Ovary (tissue), 9 donors: ENCODE measurements around the gene HEXIM1. TPM values are rescaled to one million over a fixed set of nuclear protein-coding genes. Genes with fewer than 3 reads are reported as not detected.

Source experiments
- DNase-seq, 5 donors: peaks; one replicate each; pipeline ENCODE4 v3.0.0-alpha.2; 2019 to 2020
- H3K27ac ChIP-seq, 2 donors: fragments of 200-600 bp; one replicate each; pipeline versions ENCODE4 v1.5.1 to v1.8.0; 2019 to 2022
- H3K27me3 ChIP-seq: fragments of 200-600 bp; one replicate; pipeline ENCODE4 v1.8.0; 2022
- H3K36me3 ChIP-seq: fragments of 200-600 bp; sonication (generic); one replicate; pipeline ENCODE4 v1.5.1; 2019
- H3K4me1 ChIP-seq: one replicate; pipeline ENCODE4 v1.8.1; 2013; ENCODE audit warnings: mild to moderate bottlenecking, moderate library complexity; ENCODE audit not compliant: insufficient read depth
- H3K4me3 ChIP-seq: fragments of 200-600 bp; sonication (generic); one replicate; pipeline ENCODE4 v1.5.1; 2017
- H3K9me3 ChIP-seq, 2 donors: fragments of 200-600 bp in 1 of 2; sonication (generic) in 1 of 2; one replicate each; pipeline versions ENCODE4 v1.5.1 to v1.8.1; 2013 to 2019; ENCODE audit warnings: mild to moderate bottlenecking in 1 of 2, moderate library complexity in 1 of 2
- CTCF ChIP-seq, 3 donors: fragments of 450-650 bp in 2 of 3; fragments of 200-600 bp in 1 of 3; IDR thresholded peaks; one replicate each; pipeline versions ENCODE4 v1.5.1 to v1.8.0; 2016 to 2022; ENCODE audit warnings: antibody characterized with exemption in 3 of 3, mild to moderate bottlenecking in 1 of 3
- EP300 ChIP-seq: sonication (generic); formaldehyde crosslinking; IDR thresholded peaks from one replicate; pipeline ENCODE4 v1.6.1; 2017; ENCODE audit warnings: antibody characterized with exemption
- POLR2A ChIP-seq: fragments of 450-650 bp; IDR thresholded peaks from one replicate; pipeline ENCODE4 v1.6.1; 2017; ENCODE audit warnings: antibody characterized with exemption, mild to moderate bottlenecking, moderate library complexity
- WGBS, 3 donors: extraction: QIAGEN DNeasy Blood & Tissue Kit in 1 of 3; methylation state at CpG; one replicate each; pipeline versions ENCODE4 v1.1.5 to v1.1.7; 2013 to 2017; 5-methylcytosine and 5-hydroxymethylcytosine counted together
- intact Hi-C, 4 donors: fragments of 100-400 bp; cut with DNase I; formaldehyde crosslinking; loops; one replicate each; pipeline versions ENCODE4 v1.11.0 to v1.15.1; 2022 to 2023
- polyA plus RNA-seq, 2 donors: library from polyadenylated mRNA; stranded (reverse); fragments of 200-250 nt in 1 of 2; fragments of 350-450 nt in 1 of 2; fragmentation: Illumina TruSeq in 1 of 2; extraction: RNeasy Lipid Tissue Mini Kit (QIAGEN cat#74804) in 1 of 2; gene quantifications; one replicate each; pipeline ENCODE4 v1.2.3, GENCODE V29; 2013 to 2014
- total RNA-seq, 7 donors: library from RNA; depleted of rRNA in 2 of 7; stranded (reverse); fragments of >200 nt in 2 of 7; fragmentation: NEBNext Ultra II Directional in 3 of 7; extraction: Animal tissue kit (Norgen Biotek cat#: 25700) in 3 of 7; gene quantifications; one replicate each; pipeline versions ENCODE4 v1.1.0 to v1.2.4, GENCODE V29; 2016 to 2023
- donor health status: DM: no; HTN: no; CAD: no; lungs with moderate emphysema.
- donor health status: DM: no; HTN: no; CAD: no.
- donor health status: Bipolar disorder and iron deficiency.
- donor health status: DM: yes; HTN: yes; CAD: no.
- donor health status: DM: no; HTN: no; CAD: no.
- donor health status: DM: yes; HTN: yes; CAD: no.

Gene HEXIM1
- total and polyA plus RNA-seq, 9 donors: 14.4 to 37.8 (median 26.9) TPM

- no peaks in the 10 kb centered on the region for H3K9me3 ChIP-seq
- 36 to 53% (median 37%) methylated on average over 12 of the region's 12 CpGs for WGBS, 3 donors
- H3K4me1 ChIP-seq: peaks cover 10% of the 10 kb centered on the region
- no peak overlapping the region for H3K4me3 ChIP-seq
- DNase-seq: no peak
- H3K36me3 ChIP-seq: no peaks in the 10 kb centered on the region
- no peaks in the 10 kb centered on the region for H3K27me3 ChIP-seq
- intact Hi-C loops: no loop called here
- TF ChIP-seq POLR2A: no peak
- TF ChIP-seq CTCF (IDR thresholded peaks at IDR 0.05): no peak
- TF ChIP-seq EP300: no peak
- H3K27ac ChIP-seq: peak overlapping the region in 1 of 2 donors; percentile 21
These were observed 46.1 kb upstream of the HEXIM1 start for GRCh38 chr17:45101883-45102811.

DNA sequence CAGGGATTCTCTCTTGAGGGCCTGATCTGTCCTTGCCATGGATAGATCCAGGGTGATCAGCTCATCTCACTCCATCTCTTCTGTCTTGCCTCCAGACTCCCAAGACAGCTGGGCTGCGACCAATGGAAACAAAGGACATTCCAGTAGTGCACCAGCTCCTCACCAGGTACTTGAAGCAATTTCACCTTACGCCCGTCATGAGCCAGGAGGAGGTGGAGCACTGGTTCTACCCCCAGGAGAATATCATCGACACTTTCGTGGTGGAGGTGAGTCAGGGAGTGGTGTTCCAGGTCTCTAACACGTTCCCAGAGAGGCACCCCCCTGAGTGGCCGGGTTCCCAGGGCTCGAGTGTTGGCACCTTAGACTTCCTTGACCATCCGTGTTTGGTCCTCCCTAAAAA lies 45.4 kb upstream of the HEXIM1 start:
- Histone ChIP-seq H3K4me3 (no peak overlapping the region), H3K9me3 (no peaks in the 10 kb centered on the region), H3K4me1 (peaks cover 10% of the 10 kb centered on the region), H3K27ac (no peak overlapping the region), H3K27me3 (no peaks in the 10 kb centered on the region), H3K36me3 (no peaks in the 10 kb centered on the region)
- TF ChIP-seq CTCF (IDR thresholded peaks at IDR 0.05) (no peak), EP300 (no peak), POLR2A (no peak)
- 85 to 87% (median 86%) methylated on average over 9 of the region's 9 CpGs for WGBS, 3 donors
- DNase-seq: no peak
- intact Hi-C loops: no loop called here

GRCh38 chr17:45103269-45103795 lies 44.9 kb upstream of the HEXIM1 start:
- no peak for TF ChIP-seq CTCF (IDR thresholded peaks at IDR 0.05)
- no peak for TF ChIP-seq EP300
- no peak for TF ChIP-seq POLR2A
- no peak for DNase-seq
- 78 to 81% (median 81%) methylated on average over 9 of the region's 9 CpGs for WGBS, 3 donors
- intact Hi-C loops: no loop called here
- Histone ChIP-seq H3K27ac (no peak overlapping the region), H3K4me3 (no peak overlapping the region), H3K4me1 (peaks cover 10% of the 10 kb centered on the region), H3K27me3 (no peaks in the 10 kb centered on the region), H3K36me3 (no peaks in the 10 kb centered on the region), H3K9me3 (no peaks in the 10 kb centered on the region)

- TF ChIP-seq POLR2A (no peak), EP300 (no peak), CTCF (IDR thresholded peaks at IDR 0.05) (no peak)
- intact Hi-C loops: loop anchor here in 1 of 4 donors (2.0 kb wide), 1 partner anchor 25 kb away; no protein-coding TSS in a partner anchor
- Histone ChIP-seq H3K27ac (no peak overlapping the region), H3K36me3 (no peaks in the 10 kb centered on the region), H3K4me1 (peaks cover 7% of the 10 kb centered on the region), H3K27me3 (no peaks in the 10 kb centered on the region), H3K4me3 (no peak overlapping the region), H3K9me3 (no peaks in the 10 kb centered on the region)
- 82 to 88% (median 88%) methylated on average over 8 of the region's 8 CpGs for WGBS, 3 donors
- no peak for DNase-seq
These were observed 44.2 kb upstream of the HEXIM1 start for GRCh38 chr17:45104029-45104428.
